Measurements from ENCODE around the gene PGAM2.

DNA sequence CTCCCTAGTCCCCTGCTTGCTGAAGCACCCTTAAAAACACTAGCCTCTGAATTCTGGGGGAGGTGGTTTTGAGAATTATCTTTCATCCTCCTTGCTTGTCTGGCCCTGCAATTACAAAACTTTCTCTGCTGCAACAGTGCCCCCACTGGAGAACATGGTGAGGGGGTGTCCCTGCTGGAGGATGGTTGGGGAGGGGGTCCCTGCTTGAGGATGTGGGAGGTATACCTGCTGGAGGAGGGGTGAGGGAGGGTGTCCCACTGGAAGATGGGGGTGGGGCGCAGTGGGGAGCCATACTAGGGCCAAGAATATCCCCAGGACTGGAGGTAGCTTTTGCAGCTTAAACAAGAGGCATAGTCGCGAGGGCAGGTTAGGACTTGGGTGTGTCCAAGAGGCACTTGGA lies 20.2 kb upstream of the PGAM2 start:
- TF ChIP-seq, protein P1, sequence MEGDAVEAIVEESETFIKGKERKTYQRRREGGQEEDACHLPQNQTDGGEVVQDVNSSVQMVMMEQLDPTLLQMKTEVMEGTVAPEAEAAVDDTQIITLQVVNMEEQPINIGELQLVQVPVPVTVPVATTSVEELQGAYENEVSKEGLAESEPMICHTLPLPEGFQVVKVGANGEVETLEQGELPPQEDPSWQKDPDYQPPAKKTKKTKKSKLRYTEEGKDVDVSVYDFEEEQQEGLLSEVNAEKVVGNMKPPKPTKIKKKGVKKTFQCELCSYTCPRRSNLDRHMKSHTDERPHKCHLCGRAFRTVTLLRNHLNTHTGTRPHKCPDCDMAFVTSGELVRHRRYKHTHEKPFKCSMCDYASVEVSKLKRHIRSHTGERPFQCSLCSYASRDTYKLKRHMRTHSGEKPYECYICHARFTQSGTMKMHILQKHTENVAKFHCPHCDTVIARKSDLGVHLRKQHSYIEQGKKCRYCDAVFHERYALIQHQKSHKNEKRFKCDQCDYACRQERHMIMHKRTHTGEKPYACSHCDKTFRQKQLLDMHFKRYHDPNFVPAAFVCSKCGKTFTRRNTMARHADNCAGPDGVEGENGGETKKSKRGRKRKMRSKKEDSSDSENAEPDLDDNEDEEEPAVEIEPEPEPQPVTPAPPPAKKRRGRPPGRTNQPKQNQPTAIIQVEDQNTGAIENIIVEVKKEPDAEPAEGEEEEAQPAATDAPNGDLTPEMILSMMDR (IDR thresholded peaks at IDR 0.05): no peak
- TF ChIP-seq POLR2A (IDR thresholded peaks at IDR 0.05): no peak
